Measurements from ENCODE around the gene WDR72. TPM values are rescaled to one million over a fixed set of nuclear protein-coding genes. Genes with fewer than 3 reads are reported as not detected.

WDR72 gene
- total and polyA plus RNA-seq, 4 donors: 6.1 to 55.4 (median 17.0) TPM

DNA sequence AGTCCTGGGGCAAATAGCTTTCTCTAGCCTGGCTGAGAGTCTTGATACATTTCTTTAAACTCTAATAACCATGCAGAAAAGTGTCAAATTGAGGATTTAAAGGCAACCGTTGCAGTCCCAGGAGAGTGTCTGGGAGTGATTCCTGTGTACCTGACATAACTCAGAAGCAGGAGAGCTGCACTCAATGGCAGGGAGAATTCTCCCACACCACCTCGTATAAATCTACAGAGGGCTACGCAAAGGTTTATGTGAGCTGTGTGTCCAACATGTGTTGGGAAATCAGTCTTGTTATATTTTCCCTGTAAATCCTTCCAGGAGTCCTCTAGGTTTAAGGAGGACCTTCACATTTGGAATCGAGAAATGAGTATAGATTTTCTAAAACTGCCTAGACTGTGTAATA, 192.6 kb downstream of the WDR72 start (continued):
- TF ChIP-seq ZBTB33 (IDR thresholded peaks at IDR 0.05) (no peak), MAX (IDR thresholded peaks at IDR 0.05) (no peak)

DNA sequence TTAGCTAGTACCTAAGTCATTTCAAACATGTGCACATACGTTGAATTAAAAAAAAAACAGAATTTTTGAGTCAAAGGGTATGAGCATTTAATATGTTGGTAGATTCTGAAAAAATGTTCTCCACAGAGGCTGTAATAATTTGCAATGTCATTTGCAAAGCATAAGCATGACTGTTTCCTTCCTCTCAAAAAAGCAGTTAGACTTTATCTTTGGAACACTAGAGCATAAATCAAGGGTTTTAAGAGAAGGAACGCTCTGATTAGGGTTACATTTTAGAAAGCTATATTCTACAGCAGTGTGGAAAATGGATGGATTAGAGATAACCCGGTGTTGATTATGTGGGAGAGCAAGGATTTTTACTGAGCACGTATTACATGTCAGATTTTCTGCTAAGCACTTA, 193.7 kb downstream of the WDR72 start:
- Histone ChIP-seq H3K4me3 (ENCODE audit: low read depth in 1 of 3, low read length in 3 of 3) (no peak overlapping the region), H3K27me3 (ENCODE audit: control insufficient read depth in 4 of 4, insufficient read depth in 4 of 4, low read length in 3 of 4) (no peaks in the 10 kb centered on the region), H3K36me3 (ENCODE audit: control insufficient read depth in 4 of 4, insufficient read depth in 3 of 4, low read depth in 1 of 4, low read length in 3 of 4) (peaks cover 0 to 9% (median under 1%) of the 10 kb centered on the region in 4 donors), H3K27ac (ENCODE audit: low read depth in 1 of 2, low read length in 2 of 2) (no peak overlapping the region), H3K9ac (ENCODE audit: low read depth in 1 of 2, low read length in 2 of 2) (no peak overlapping the region), H3K9me3 (ENCODE audit: control insufficient read depth in 4 of 4, low read length in 3 of 4) (no peaks in the 10 kb centered on the region), H3K4me1 (ENCODE audit: control insufficient read depth in 4 of 4, insufficient read depth in 4 of 4, low read length in 3 of 4) (peaks cover 0 to 4% (median 0%) of the 10 kb centered on the region in 4 donors)
- TF ChIP-seq ZBTB33 (IDR thresholded peaks at IDR 0.05) (peak; percentile 15), GABPA (IDR thresholded peaks at IDR 0.05 in 1 of 2, conservative IDR thresholded peaks at IDR 0.05 in 1 of 2) (no peak)
- WGBS: 76% methylated on average over 4 of the region's 4 CpGs
- DNase-seq (ENCODE audit: low spot score): no peak

DNA sequence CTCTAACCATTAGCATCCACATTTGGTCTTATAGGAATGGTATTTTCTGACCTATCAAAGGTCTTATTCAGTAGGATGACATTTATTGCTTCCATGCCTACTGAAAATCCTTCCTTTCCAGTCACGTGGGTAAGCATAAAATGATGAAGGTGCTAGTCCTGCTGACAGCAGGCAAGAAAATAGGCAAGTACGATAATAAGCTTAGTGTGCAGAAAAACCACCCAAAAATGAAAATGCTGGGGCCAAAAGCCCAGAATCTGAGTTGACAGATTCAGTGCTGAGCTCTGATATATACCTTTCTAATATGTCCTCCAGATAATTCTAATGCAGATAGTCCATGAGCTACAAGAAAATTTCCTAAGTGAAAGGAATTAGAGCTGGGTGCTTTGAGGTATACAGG, 194.8 kb downstream of the WDR72 start:
- H3K36me3 ChIP-seq (ENCODE audit: control insufficient read depth in 4 of 4, insufficient read depth in 3 of 4, low read depth in 1 of 4, low read length in 3 of 4): peaks cover 0 to 3% (median under 1%) of the 10 kb centered on the region in 4 donors
- no peaks in the 10 kb centered on the region for H3K9me3 ChIP-seq (ENCODE audit: control insufficient read depth in 4 of 4, low read length in 3 of 4)
- no peak overlapping the region for H3K4me3 ChIP-seq (ENCODE audit: low read depth in 1 of 3, low read length in 3 of 3)
- TF ChIP-seq HNF4A (conservative IDR thresholded peaks at IDR 0.05) (no peak), GABPA (IDR thresholded peaks at IDR 0.05 in 1 of 2, conservative IDR thresholded peaks at IDR 0.05 in 1 of 2) (no peak)
- H3K27ac ChIP-seq (ENCODE audit: low read depth in 1 of 2, low read length in 2 of 2): no peak overlapping the region
- no peak for DNase-seq (ENCODE audit: low spot score)
- no peaks in the 10 kb centered on the region for H3K27me3 ChIP-seq (ENCODE audit: control insufficient read depth in 4 of 4, insufficient read depth in 4 of 4, low read length in 3 of 4)
- peaks cover 0 to 12% (median 9%) of the 10 kb centered on the region in 4 donors for H3K4me1 ChIP-seq (ENCODE audit: control insufficient read depth in 4 of 4, insufficient read depth in 4 of 4, low read length in 3 of 4)
- no peak overlapping the region for H3K9ac ChIP-seq (ENCODE audit: low read depth in 1 of 2, low read length in 2 of 2)
- 87% methylated on average over 2 of the region's 2 CpGs for WGBS

DNA sequence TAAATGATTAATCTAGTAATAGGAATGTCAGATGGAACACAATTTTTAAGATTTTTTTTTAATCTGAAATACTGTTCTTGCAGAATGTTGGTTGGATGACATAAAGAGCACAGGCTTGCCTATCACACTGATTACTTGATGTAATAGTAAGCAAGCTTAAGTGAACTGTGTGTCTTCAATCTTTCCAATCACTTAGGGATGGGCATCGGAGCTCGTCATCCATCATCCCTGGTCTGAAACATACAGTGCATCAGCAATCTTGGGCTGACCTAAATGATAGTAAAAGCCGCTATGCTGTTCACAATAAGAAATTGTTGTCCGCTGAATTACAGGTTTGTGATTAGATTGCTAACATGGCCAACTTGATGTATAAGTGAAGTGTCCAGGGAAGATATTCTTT, 195.8 kb downstream of the WDR72 start:
- no peak for DNase-seq (ENCODE audit: low spot score)
- Histone ChIP-seq H3K27me3 (ENCODE audit: control insufficient read depth in 4 of 4, insufficient read depth in 4 of 4, low read length in 3 of 4) (no peaks in the 10 kb centered on the region), H3K4me3 (ENCODE audit: low read depth in 1 of 3, low read length in 3 of 3) (no peak overlapping the region), H3K27ac (ENCODE audit: low read depth in 1 of 2, low read length in 2 of 2) (no peak overlapping the region), H3K9me3 (ENCODE audit: control insufficient read depth in 4 of 4, low read length in 3 of 4) (no peaks in the 10 kb centered on the region), H3K4me1 (ENCODE audit: control insufficient read depth in 4 of 4, insufficient read depth in 4 of 4, low read length in 3 of 4) (peaks cover 2 to 19% (median 12%) of the 10 kb centered on the region in 4 donors), H3K9ac (ENCODE audit: low read depth in 1 of 2, low read length in 2 of 2) (no peak overlapping the region), H3K36me3 (ENCODE audit: control insufficient read depth in 4 of 4, insufficient read depth in 3 of 4, low read depth in 1 of 4, low read length in 3 of 4) (peaks cover 0 to 2% (median 0%) of the 10 kb centered on the region in 4 donors)
- 92% methylated on average over 4 of the region's 4 CpGs for WGBS
- TF ChIP-seq FOXA2 (IDR thresholded peaks at IDR 0.05) (no peak), MAX (IDR thresholded peaks at IDR 0.05) (no peak), NR2F2 (IDR thresholded peaks at IDR 0.05) (no peak), JUND (IDR thresholded peaks at IDR 0.05) (no peak), ZBTB33 (IDR thresholded peaks at IDR 0.05) (no peak), RXRA (IDR thresholded peaks at IDR 0.05) (no peak), SP1 (IDR thresholded peaks at IDR 0.05) (no peak), FOXA1 (IDR thresholded peaks at IDR 0.05) (no peak), HNF4A (conservative IDR thresholded peaks at IDR 0.05) (no peak), EGR1 (IDR thresholded peaks at IDR 0.05; ENCODE audit: low read depth in 2 of 2) (no peak), RAD21 (IDR thresholded peaks at IDR 0.05) (no peak), GABPA (IDR thresholded peaks at IDR 0.05 in 1 of 2, conservative IDR thresholded peaks at IDR 0.05 in 1 of 2) (no peak), REST (IDR thresholded peaks at IDR 0.05) (no peak), HNF4G (IDR thresholded peaks at IDR 0.05) (no peak)

Measured in liver (tissue), 9 donors.